Stimulated activated CD8-positive, alpha-beta memory T cell treated with anti-CD3 and anti-CD28 coated beads, Interleukin-7, amount 100 ng/mL, for 48 hours (primary cell): ENCODE data around the gene SLC22A4.

ENCODE experiments used
- DNase-seq, 2 donors: peaks; one replicate each; pipeline ENCODE4 v3.0.0-alpha.2; 2020; ENCODE audit warnings: low read depth in 1 of 2; ENCODE audit errors: extremely low read depth in 1 of 2

SLC22A4 gene

DNA sequence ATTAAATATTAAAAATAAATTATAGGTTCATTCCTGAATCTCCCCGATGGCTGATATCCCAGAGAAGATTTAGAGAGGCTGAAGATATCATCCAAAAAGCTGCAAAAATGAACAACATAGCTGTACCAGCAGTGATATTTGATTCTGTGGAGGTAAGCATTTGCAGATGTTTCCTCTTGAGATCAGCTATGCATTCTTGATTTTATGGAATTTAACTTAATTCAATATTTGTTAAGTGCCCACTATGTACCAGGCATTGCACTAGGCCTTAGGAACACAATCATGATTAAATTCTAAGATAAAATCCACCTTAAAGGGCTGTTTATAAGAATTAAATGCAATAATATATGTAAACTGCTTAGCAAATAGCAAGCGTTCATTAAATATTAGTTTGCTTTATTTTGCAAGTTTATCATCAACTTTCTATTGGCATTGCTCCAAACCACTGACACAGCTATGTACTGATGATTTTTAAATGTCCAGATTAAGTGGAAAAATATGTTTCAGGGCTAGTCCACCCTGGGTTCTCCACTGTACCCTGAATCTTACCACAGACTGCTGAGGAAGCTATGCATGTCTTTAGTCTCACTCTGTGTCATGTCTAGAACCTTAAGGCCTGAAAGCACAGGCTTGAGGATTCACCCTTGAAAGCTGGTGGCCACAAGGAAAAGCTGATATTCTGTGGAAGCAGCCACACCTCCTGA, 33.2 kb downstream of the SLC22A4 start:
- DNase-seq, result no peak

DNA sequence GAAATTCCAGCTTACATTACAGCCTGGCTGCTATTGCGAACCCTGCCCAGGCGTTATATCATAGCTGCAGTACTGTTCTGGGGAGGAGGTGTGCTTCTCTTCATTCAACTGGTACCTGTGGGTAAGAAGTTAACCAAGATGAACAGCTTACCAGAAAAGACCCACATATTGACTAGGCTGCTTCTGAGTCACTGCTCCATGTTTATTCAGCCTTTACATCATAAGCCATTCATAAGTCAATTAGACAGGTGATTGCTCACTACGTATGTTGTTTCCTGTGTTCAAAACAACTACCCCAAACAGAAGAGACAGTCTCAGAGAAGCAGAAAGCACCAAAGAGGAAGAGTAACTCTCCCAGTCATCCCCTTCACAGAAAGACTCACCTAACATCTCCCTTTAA, 40.6 kb downstream of the SLC22A4 start:
- DNase-seq, result no peak

DNA sequence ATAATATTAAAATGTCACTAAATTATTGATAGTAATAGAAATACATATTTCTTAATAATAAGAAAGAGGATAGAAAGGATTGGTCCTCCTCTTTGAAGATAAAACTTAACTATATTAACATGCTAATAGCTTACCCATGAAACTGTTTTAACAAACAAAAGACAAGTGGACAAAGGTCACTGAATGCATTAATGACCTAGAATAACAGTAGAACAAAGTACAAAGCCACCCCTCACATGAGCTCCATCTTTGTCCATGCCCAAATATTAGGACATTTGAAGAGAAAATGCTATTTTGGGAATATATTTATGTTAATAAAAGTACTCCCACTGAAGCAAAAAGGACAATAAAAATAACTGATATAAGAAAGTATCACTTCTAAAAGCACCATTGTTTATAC, 41.2 kb downstream of the SLC22A4 start:
- DNase-seq, result no peak

DNA sequence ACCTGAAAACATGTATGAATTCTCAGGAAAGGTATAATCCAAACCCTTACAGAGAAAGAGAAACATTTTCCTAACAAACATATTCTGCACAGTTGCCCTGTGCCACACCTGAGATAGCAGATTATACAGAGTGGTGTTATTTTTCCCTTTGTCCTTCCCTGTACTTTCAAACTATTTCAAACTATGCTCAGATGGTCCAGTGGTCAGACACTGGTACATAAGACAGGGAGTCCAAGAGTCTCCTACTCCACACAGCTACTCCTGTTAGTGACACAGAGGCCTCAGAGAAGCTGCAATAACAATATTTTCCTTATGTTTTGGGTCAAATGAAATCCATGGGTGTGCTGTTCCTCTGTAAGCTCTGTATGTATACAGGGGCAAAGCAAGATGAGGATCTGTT, 45.3 kb downstream of the SLC22A4 start:
- no peak for DNase-seq

DNA sequence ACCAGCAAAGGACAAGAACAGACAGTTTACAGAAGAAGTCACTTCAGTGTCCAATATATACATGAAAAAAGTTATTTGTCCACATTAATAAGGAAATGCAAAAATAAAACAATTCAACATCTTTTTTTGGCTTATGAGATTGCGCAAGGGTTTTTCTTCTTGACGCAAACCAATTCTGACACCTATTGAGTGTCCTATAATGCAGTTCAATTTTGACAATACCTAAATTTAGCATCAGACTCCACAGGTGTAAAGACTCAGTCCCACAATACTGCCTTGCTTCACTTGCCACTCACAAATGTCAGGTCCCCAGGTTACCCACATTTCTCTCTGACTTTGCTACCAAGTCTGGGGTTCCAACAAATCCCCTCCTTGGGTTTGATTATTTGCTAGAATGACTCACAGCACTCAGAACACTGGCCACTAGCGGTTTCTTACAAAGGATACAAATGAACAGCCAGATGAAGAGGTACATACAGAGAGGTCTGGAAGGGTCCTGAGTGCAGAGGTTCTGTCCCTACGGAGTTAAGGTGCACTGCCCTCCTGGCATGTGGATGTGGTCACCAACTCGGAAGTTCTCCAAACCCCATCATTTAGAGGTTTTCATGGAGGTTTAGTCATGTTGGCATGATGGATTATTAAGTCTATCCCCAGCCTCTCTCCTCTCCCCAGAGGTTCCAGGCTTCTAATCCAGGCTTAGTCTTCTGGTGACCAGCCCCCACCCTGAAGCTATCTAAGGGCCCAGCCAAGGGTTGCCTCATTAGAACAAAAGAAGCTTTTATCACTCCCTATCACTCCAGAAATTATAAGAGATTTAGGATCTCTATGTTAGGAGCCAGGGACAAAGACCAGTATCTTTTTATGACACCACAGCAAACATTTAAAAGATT, 48.3 kb downstream of the SLC22A4 start:
- DNase-seq, result no peak

DNA sequence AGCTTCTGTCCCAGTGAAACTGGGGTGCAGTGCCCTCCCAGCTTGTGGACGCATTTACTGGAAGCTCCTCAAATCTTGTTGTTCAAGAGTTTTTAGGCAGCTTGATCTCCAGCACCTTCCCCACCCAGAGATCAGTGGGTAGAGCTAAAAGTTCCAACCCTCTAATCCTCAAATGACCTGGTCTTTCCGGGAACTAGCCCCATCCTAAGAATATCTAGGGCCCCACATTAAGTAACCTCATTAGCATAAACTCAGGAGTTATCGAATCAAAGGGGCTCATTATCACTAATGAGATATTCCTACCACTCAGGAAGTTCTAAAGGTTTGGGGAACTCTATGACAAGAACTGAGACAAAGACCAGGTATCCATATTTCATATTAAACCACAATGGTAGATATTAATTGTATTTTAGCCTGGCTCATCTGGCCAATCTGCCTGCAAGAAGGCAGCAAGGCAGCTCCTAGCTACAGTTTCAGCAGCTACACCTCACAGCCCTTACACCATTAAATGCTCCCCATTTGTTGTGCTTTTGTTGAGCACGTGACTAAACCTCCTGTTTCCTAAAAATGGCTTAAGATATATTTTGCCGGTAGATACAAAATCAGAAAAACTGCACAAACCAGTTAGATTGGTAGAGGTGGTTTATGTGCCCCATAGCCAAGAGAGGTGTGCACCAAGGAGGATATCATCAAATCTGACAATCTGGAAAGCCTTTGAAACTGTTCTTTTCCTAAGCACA, 50.8 kb downstream of the SLC22A4 start:
- no peak for DNase-seq

DNA sequence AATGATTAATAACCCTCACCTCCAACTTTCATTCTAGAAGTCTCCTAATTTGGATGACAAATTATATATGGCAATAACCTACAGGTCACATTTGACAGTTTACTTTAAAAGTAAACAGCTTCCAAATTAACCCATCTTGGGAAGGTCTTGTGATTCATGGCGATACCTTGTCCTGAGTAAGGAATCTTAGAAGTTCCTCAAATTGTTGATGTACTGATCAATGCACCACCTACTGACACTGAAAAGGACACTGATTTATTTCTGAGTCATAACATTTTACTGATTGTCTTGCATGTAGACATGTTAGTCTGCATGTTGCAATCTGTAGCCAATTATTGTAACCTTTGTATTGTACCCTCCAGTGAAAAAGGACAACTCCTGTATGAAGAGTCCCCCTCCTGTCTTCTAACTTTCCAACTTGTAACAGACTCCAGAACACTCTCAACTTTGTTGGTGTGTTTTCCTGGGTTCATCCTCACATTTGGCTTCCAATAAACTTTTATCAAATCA, 59.3 kb downstream of the SLC22A4 start:
- no peak for DNase-seq

DNA sequence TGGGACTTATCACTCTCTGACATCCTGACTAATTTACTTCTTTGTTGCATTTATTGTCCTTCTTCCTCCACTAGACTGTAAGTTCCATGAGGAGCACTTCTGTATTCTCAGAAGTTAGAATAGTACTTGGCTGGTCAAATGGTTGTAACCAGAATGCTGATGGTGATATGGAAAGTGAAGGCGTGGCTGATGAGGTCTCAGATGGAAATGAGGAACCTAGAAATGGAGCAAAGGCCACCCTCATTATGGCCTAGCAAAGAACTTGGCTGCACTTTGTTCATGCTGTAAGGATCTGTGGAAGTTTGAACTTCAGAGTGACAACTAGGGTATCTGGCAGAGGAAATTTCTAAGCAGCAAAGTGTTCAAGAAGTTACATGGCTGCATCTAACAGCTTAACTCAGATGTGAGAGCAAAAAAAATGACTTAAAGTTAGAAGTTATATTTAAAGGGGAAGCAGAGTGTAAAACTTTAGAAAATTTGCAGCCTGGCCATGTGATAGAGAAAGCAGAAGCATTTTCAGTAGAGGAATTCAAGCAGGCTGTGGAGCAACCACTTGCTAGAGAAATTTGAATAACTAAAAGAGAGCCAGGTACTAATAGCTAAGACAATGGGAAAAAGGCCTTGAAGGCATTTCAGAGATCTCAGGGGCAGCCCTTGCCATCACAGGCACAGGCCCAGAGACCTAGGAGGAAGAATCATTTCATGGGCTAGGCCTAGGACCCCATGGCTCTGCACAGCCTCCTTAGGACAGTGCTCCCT, 60.4 kb downstream of the SLC22A4 start:
- no peak for DNase-seq

DNA sequence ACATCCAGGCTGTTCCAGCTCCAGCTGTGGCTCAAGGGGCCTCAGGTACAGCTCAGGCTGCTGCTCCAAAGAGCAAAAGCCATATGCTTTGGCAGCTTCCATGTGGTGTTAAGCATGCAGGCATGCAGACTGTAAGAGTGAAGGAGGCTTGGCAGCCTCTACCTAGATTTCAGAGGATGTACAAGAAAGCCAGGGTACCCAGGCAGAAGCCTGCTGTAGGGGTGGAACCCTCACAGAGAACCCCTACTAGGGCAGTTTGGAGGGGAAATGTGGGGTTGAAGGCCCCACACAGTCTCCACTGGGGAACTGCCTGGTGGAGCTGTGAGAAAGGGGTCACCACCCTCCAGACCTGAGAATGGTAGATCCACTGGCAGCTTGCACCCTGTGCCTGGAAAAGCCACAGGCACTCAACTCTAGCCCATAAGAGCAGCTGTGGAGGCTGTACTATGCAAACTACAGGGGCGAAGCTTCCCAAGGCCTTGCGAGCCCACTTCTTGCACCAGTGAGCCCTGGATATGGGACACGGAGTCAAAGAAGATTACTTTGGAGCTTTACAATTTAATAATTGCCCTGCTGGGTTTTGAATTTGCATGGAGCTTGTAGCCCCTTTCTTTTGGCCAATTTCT, 61.1 kb downstream of the SLC22A4 start:
- no peak for DNase-seq

DNA sequence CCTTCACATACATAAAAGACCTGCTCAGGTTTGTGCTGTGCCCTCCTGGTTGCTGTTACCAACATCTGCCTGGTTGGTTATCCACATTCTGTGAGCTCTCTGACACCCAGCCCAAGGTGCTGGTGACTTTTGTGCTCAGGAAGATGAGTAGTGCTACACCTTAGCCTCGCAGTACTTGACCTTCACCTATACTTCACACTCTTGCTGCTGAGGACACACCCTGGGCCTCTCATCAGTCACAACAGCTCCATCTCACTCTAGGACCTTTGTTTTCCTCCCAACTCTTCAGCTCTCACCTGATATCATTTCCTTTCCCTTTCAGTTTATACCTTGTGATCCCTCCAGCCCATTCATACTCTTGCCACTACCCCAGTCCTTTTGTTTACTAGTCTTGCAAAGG, 64.6 kb downstream of the SLC22A4 start:
- no peak for DNase-seq

DNA sequence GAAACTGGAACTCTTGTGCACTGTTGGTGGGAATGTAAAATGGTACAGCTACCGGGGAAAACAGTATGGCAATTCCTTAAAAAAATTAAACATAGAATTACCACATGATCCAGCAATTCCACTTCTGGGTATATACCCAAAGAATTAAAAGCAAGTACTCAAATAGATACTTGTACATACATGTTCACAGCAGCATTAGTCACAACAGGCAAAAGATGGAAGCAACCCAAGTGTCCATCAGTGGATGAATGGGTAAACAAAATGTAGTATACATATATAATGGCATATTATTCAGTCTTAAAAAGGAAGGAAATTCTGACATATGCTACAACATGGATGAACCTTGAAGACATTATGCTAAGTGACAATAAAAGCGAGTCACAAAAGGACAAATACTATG, 67.9 kb downstream of the SLC22A4 start:
- no peak for DNase-seq

DNA sequence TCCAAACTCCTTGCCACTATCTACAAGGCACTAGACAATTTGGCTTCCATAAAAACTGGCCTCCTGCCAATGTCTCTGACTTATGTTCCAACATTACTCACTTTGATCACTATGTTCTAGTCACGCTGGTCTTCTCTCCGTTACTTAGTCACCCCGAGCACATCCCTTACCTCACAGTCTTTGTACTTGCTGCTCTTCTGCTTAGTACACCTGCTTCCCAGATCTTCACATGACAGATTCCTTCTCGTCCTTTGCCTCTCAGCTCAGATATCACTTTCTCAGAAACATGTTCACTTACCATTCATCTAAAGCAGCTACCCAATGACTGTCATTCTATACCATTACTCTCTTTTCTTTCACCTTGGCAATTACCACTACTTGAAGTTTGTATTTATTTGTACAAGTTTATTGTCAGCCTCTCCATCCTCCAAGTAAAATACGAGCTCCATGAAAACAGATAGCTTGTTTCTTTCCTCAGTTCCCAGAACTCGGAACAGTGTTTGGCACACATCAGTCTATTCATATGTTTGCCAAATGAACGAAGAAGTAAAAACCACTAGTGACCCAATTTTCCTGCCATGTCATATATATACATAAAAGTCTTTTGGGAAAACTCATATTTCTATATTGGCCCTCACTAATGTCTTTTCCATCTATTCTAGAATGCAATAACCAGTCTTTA, 69.4 kb downstream of the SLC22A4 start:
- no peak for DNase-seq

DNA sequence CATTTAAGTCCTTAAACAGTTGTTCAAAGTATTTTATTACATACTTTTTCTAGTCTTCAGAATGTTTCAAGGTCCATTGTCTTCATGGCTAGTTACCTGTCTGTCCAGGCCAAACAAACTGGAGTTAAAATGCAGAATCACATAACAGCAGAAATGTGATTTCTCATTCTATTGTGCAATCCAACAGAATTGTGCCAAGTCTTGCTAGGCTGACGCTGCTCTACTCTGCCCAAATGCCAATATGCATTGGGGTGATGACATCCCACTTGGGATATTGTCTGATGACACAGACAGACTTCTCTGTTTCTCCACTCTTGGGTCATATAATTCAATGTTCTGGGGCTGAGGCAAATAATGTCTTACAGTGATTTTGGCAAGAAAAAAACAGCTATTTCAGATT, 70.1 kb downstream of the SLC22A4 start:
- DNase-seq, result no peak

DNA sequence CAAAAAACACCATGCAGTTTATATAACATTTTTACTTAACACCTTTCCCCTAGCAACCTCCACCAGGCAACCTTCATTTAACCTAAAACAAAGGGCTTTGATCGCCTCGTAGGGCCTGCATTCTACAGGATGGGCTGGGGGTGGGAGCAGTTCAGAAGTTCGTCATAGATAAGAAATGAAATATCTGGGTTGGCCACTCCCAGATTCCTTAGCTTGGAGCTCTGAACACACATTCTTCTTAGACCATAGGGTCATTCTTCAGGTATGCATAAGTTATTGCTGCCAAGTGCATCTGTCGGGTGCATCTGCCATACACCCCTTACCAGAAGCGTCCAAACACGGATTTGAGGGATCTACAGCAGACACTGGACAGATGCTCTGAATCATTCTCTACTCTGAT, 71.0 kb downstream of the SLC22A4 start:
- no peak for DNase-seq

DNA sequence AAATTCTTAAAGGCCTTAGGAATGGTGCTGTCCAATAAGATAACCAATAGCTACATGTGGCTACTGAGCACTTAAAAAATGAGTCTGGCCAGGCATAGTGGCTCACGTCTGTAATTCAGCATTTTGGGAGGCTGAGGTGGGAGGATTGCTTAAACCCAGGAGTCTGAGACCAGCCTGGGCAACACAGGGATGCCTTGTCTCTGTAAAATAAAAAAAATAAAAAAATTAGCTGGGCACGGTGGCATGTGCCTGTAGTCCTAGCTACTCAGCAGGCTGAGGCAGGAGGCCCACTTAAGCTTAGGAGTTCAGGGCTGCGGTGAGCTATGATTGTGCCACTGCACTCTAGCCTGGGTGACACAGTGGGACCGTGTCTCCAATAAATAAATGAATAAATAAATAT, 74.0 kb downstream of the SLC22A4 start:
- no peak for DNase-seq

DNA sequence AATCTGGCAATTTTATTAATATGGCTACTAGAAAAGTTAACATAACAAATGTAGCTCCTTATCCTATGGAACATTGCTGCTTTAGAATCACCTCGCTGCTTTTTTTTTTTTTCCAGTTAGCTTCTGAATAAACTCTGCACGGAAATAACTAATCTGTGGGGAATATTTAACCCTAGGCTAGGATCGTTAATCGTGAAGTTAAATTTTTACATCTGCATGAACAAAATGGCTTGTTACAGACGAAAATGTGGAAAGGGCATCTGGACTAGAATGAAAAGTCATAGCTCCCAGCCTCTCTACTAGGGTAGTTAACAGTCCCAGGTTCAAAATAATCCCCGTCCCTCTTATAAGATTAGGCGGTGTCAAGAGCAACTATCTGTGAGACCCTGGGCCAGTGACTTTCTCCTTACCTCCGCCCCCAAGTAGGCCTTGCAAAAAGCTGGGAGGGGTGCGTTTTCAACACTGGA, 74.8 kb downstream of the SLC22A4 start:
- DNase-seq, result no peak

DNA sequence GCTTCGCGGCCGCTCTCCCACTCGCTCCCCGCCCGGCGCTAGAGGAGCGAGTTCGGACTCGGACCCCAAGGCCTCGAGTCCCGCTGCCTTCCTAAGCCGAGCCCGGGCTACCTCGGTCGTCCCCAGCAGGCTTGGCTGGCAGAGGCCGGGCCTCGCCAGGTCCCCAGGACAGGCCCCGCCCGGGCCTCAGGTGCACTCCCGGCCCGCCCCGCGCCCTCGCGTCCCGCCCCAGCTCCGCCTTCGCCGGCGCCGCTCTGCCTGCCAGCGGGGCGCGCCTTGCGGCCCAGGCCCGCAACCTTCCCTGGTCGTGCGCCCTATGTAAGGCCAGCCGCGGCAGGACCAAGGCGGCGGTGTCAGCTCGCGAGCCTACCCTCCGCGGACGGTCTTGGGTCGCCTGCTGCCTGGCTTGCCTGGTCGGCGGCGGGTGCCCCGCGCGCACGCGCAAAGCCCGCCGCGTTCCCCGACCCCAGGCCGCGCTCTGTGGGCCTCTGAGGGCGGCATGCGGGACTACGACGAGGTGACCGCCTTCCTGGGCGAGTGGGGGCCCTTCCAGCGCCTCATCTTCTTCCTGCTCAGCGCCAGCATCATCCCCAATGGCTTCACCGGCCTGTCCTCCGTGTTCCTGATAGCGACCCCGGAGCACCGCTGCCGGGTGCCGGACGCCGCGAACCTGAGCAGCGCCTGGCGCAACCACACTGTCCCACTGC, 75.4 kb downstream of the SLC22A4 start, which contains the start of gene SLC22A5:
TSS of gene SLC22A5 (plus strand) at position 237 of the 707 bp plus-strand sequence. CDS start at position 500, 263 bp downstream.
- peak; percentile 43 to 48 for DNase-seq

DNA sequence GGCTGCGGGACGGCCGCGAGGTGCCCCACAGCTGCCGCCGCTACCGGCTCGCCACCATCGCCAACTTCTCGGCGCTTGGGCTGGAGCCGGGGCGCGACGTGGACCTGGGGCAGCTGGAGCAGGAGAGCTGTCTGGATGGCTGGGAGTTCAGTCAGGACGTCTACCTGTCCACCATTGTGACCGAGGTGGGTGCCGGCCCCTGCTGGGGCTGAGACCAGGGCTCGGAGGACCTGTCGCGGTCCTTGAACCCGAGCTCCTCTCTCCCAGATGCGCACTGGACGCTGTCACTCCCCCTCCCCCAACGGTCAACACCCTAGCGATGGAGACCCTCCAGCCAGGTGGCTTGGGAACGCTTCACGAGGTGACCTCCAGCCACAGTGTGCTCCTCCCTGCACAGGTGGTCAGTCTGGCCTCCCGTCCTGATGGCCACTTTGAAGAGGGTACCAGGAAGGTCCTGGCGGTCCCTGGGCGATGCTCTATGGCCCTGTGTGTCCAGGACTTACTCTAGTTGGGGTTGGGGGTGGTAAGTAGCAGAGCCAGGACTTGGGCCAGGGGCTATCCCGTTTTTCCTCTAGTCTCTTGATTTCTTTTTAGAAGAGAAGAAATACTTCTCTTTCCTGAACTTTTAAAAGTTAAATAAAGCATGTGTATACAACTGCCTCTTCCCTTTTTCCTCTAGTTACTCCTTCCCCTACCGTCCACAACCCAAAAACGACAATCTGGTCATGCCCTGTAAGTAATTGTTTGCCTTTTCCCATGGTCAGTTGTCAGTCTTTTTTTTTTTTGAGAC, 76.2 kb downstream of the SLC22A4 start:
- no peak for DNase-seq
